NCI-H69 (cell line): Measurements from ENCODE around the gene ZMYND10.

ENCODE experiments used
- DNase-seq: peaks from one replicate; lab custom pipeline; 2025; lab: John Stamatoyannopoulos, UW

The ZMYND10 gene

DNA sequence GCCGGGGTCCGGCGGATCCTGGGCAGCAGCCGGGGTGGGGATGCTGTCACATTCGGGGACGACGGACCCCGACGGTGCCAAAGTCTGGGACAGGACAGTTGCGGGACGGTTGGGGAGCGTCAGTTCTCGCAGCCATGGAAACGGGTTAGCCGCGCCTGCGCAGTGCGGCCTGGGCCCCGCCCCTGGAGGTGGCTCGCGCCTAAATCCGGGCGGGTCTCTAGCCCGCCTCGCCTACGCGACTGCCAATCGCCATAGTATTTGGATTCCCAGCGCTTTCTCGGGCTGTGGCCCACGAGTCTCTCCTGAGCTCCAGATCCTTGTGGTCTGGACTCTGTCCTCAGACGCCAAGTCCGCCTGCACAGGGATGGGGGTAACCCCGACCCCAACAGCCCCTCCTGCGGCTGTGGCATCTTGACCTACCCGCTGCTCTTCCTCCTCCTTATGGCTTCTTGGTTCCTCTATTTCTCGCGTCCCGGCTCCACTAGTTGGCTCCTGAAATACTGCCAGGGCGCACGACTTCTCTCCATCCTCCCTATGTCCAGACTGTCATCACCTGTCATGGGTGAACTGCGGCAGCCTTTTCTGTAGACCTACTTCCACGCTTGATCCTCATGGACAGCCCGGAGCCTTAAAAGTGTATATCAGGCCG lies at the start of gene ZMYND10:
TSS of gene ZMYND10 (minus strand) at position 147 of the 649 bp plus-strand sequence. CDS start 153 bp downstream, outside the sequence.
- DNase-seq = peak; percentile 78

DNA sequence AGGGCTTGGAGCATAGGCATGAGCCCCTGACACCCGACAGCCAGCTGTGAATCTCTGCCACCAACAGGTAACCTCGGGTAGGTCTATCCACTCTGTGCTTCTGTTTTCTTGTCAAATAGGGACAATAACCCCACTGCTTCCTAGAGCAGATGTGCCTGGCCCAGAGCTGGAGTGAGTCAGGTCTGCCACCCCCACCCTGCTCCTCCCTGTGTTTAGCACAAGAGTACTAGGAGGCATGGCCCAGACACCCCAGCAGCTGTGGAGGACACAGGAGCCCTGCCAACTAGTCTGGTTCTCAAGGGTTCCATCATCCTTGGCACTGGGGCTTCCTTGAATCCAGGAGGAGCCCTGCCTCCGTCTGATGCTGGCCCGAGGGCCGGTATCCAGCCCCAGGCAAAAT lies 47.5 kb upstream of the ZMYND10 start:
- no peak for DNase-seq

DNA sequence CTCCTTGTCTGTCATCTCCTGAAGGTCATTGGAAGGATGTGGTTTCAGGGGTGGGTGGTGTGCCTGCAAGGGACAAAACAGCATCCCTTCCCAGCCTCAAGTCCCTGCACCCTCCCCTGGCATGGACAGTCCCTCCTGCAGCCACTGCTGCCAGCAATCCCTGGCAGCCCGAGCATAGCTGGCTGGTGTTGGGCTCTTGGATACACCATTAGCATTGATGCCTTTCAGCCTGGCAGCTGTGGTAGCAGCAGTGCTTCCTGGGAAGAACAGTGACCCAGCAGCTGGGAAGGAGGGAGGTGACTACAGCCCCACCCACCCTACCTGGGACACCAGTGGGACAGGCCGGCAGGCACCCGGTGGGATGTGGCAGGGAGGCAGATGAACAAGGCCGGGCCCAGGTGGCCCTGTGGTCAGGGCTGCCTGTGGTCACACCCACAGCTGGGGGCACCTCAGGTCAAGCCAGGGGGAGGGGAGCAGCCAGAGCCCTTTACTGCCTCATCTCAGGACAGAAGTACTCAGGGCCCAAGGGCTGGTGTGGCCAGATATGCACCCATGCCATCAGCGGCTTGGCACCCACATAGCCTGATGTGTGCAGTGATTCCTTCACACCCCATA lies 46.7 kb upstream of the ZMYND10 start:
- no peak for DNase-seq

DNA sequence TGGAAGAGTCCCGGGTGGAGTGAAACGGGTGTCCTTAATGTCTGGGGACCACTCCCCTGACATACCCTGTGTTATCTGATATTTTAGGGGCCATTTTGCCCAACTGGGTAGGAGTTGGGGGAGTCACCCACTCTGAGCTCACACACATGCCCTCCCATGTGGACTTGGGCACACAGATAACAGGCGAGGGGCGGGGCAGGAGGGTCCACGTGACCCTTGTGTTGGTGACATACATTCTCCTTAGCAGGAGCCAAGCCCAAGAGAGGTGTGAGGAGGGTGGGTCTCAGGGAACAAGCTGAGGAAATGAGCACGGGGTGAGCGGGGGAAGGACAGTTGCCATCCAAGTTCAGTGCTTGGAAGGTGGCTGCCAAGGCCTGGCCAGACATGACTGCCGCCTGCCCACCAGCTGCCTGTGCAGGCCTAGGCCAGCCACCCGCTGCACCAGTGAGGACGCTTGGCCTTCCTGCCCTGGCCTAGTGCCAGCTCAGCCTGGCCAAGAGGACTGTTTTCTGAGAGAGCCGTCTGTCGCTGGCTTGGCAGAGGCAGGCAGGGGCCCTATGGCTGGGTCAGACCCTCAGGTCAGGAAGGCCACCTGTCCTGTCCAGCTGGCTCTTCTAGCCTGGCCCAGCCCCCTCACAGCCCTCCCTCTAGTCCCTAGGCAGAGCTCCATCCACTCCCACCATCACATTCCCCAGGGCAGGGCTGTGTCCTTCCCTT lies 45.1 kb upstream of the ZMYND10 start:
- DNase-seq = peak; percentile 57

DNA sequence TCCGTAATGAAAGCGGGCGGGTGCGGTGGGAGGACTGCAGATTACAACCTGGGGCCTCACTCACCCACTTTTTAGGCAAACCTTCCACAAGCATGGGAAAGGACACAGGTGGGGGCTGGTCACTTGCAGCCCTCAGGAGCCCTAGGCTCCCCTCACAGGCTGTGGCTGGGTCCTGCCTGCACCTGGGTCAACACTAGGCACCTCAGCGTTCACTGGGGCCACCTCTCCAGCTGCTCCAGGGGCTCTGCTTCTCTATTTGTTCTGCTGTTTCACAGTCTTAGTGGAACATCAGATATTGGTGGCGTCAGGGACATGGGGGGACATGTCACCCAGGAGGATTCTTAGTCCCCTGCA lies 43.9 kb upstream of the ZMYND10 start:
- no peak for DNase-seq

DNA sequence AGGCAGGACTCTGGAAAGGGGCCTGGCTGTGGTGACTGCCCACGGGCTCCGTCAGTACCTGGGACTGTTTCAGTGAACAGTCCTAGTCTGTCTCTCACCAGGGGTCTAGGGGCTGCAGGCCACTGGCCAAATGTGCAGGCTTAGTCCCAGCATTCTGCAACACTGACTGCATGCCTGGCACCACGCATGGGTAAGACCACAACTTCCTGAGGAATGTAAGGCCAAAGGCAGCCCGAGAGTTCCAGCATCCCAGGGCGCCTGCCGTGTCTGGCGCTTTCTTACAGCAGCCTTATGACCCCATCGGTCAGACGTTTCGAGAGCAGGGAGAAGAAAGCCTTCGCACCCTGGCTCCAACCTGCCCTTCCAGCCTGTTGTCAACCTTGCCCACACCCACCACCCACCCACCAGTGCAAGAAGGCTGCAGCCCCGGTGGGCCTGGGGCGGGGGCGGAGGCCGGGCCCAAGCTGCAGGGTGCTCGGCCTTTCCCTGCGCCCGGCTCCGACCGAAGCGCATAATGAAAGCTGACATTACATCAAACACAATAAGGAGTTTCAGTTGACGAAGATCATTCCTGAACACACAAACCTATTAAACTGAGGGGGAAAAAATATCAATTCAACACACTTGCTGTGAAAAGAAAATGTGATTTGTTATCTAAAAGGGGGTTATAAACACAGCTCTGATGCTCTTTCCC lies 43.3 kb upstream of the ZMYND10 start:
- no peak for DNase-seq

DNA sequence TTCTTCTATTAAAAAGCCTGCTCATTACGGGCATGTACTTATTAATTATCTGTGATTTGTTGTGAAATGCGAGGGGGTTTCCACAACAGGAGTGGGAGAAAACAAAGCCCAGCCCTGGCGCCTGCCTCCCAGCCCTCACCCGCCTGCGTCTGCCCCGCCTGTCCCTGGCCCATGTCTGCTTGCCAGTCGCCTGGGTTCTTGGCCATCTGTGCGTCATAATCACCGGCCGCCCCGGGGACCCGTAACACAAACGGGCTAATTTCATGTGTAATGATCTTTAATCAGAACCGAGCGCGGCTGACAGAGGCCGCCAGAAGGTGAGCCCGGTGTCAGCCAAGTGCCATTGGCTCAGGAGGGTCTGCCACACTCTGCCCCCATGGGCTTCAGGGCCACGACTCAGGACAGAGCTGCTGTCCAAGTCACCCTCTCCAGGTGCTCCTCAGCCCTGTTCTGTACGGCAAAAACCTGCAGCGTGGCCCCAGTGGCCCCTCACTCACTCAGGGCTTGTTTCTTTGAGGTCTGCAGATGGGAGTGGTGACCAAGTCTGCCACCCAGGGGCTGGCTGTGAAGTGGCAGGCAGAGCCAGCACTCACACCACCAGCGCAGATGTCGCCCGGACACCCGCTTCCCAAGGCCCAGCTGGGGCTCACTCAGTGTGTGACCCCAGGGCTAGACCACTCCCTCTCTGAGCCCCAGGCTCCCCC lies 42.6 kb upstream of the ZMYND10 start:
- DNase-seq = peak; percentile 58

DNA sequence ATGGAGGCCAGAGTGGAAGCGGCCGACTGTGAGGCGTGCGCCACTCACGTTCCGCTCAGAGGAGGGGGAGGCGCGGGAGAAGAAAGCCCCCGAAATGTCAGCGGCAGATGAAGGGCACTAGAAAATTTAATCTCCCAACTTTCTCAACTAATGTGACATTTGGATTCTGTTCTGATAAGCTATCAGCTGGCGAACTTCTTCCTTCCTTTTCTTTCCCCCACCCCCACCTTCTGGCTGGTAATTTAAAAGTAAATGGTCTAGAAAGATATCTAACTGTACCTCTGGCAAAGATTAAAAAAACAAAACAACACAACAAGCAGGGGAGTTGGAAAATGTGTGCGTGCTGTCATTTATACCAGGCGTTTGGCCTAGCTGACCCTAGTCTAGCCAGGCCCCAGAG lies 40.2 kb upstream of the ZMYND10 start:
- no peak for DNase-seq

DNA sequence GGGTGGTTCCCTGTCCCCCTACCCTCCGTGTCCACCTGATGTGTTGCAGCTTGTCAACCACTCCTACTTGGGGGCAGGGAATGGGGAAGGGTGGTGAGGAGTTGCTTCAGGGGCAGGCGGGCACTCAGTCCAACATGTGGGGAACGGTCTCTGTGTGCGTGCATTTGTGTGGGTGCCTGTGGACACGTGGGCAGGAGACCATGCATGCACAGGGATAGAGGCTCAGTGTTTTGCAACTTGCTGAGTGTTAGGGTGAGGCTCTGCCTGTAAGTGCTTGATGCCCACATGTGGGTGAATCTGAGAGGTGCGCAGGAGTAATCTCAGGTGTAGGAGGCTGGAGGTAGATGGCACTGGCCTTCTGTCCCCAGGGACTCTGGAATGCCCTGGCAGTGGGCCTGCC lies 38.2 kb upstream of the ZMYND10 start:
- peak; percentile 12 for DNase-seq

DNA sequence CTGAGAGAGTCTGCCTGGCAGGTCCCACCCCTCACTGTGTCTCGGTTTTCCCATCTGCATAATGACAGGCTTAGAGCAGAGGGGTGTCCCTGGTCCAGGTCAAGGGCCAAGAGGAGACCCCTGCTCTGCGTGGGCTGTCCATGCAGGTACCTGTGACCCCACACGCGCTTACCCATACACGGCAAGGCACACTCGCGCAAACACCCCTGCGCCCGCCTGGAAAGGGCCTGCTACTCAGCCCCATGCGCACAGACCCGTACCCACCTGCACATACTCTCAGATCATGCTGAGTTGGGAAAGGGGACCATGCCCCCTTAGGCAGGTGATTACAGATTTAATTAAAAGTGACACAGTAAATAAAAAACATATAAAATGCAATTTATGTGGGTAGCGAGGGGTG lies 37.2 kb upstream of the ZMYND10 start:
- DNase-seq = no peak

DNA sequence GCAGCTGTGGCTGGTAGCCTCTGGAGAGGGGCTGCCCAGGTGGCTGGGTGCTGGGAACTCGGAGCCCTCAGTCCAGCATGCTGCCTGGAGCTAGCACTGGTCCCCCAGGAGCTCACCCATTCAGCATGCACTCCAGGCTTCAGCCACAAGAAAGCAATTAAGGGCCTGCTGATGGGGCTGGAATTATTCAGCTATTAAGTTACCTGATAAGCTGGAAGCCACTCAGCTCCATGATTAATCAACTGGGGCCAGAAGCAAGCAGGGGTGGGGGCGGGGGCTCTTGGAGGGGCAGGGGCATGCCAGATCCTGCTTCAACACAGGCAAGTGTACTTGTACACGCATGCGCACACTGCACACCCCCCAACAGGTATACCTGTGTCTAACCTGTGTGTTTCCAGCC lies 35.9 kb upstream of the ZMYND10 start:
- peak; percentile 76 for DNase-seq

DNA sequence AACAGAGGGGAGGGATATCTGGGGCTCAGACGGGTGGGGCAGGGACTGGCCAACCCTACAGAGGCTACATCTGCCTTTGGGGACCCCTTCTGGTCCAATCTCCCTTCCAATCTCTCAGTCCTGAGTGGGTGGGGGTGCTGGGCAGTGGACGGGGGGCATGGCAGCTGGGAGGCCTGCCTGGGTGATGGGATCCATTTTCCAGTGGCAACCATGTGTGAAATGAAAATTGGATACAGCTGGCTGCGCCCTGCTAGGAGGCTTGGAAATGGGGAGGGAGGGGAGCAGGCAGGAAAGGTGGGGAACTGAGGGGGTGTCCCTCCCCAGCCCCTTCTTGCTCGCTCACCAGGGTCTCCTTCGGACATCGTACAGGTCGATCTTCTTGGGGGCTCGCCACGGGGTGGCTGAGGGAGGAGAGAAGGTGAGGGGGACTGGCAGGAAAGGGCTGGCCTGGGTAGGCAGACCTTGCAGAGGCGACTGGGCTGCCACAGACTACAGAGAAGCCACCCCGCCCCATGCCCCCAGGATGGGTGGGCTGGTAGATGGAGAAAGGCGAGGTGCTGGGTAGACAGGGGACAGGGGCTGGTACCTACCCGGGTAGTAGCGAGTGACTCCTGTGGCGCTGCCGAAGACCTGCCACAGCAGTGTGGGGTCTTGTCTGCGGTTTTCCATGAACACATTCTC lies 35.0 kb upstream of the ZMYND10 start:
- peak; percentile 55 for DNase-seq

DNA sequence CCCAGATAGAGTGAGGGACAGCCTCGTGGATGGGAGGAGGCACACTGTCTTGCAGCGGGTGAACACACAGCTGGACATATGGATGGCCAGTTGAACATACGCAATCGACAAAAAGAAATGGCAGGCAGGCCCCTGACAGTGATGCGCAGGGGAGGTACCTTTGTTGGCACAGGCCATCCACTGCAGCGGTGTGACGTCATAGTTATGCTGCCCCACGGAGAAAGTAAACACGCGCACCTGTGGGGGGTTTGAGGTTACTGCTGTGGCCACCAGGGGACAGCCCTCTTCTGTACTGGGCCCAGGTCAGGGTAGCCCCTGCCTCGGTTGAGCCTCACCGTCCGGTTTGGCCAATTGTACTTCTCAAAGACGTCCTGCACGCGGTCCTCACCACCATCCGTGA lies 33.2 kb upstream of the ZMYND10 start:
- DNase-seq = peak; percentile 20

DNA sequence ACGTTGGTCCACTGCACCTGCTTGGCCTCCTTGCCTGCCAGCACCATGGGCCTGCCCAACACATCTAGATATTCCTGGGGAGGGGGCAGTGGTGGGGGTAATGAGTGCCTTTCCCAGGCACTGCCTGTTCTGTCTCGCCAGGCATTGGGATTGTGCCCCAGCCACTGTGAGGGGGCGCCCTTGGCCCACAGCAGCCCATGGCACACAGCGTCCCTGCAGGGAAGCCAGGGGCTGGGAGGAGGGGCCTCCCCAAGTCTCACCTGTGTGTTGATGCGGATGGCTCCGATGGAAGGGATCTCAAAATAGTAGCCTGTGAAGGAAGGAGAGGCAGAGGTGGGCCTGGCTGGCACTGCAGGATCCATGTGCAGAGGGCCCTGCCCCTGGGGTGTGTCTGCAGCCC lies 32.5 kb upstream of the ZMYND10 start:
- DNase-seq = no peak

DNA sequence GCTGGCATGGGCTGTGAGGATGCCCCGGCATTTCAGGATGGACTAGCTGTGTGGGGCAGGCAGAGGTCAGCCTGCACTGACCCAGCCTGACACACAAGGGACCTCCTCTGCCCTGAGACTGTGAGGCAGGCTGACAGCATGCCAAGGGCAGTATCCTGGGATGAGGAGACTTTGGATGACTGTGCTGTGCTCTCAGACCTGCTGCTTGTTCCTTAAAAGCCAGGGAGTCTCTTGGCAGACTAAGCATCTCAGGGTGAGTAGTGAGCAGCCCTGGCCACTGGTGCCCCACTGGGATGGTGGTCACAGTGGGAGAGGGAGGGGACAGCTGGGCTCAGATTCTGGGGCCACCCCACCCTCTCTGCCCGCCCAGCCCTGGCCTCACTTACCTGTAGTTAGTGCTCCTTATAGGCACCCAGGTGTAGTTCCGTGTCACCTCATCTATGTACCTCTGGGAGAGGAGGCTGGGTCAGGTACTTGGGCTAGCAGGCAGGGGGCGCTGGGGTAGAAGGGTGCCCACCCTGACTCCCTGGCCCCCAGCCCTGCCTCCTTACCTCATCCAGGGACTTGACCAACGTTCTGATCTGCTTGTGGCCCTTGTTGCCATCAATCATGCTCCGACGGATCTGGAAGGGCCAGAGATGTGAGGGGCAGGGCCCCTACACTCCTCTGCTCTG lies 29.9 kb upstream of the ZMYND10 start:
- no peak for DNase-seq

DNA sequence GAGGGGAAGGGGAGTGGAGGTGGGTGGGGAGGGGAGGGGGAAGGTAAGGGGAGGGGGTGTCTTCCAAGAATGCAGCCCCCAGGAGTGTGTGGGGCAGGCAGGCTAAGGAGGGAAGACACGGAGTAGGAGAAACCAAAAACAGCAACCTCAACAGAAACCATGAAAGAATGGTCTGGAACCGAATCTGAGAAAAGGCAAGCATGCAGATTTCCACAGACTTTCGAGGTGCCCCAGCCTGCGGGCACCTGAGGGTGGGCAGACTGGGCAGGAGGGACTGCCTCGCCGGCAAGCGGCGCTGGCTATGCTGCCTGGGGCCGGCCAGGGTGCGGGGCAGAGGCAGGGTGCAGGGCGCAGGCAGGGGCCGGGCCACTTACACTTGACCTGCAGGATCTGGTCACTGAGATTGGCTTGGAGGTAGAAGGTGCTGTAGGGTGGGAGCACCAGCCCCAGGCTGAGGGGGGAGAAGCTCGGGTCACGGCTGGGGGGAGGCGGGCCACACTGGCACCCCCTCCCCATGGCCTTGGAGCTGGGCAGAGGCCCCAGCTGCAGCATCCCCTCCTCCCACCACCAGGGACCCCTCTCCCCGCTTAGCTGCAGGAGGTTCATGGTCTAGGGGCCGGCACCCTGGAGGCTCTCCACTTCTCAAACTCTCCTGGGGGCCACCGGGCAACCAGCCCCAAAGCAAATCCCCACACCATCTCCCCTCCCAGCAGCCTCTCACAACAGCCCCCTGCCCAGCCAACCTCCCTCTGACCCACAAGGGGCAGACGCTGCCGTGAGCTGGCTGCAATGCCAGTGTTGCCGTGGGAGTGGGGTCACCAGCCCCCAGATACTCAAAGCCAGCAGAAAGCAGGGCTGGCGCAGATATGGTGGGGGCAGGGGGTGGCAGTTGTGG lies 29.1 kb upstream of the ZMYND10 start:
- no peak for DNase-seq

DNA sequence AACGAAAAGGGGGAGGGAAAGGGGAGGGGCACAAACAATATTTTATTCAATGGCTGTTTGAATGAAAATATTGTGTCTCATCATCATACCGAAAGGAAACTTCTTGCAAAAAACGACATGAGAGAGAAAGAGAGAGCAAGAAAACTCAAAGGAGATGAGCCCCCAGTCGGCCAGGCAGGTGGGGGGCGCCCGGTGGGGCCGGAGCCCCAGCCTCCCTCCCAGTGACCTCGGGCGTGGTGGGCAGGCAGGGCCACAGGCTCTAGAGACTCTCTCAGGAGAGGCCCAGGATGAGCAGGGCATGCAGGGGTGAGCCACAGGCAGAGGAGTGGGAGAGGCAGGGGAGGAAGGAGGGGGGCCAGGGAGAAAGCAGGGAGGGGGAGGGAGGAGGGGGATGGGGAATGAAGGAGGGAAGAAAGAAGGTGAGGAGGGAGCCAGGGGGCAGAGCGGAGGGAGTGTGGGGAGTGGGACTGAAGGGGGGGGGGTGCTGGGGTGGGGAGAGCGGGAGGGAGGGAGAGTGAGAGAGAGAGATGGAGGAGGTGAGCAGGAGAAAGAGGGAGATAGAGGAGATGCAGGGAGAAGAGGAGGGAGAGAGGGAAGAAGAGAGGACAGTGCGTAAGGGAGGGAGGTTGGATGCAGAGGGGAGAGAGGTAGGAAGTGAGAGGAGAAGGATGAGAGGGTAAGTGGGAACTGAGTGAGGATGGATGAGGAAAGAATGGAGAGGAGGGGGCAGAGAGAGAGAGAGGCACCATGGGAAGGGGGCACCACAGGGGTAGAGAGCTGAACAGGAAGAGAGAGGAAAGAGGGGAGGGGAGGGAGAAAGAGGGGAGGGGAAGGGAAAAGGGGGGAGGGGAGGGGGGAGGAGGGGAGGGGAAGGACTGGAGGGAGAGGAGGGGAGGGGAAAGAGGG lies 27.9 kb upstream of the ZMYND10 start:
- peak; percentile 77 for DNase-seq

DNA sequence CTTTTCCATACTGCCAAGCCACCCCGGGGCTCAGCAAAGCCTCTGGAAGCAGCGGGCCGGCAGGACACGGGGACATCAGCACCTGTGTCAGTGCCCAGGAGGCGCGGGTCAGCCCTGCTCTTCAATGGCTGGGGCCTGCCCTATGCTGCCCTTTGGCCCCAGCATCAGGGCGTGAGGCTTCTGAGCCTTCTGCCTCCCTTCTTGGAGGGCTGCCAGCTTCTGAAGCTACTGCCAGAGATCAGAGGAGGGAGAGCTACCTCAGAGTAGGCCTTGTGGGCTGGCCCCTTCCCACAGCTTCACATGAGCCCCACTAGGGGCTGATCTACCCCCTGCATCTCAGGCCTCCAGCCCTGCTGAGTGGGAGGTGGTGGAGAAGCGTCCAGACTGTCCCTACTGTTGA lies 26.8 kb upstream of the ZMYND10 start:
- DNase-seq = peak; percentile 68

DNA sequence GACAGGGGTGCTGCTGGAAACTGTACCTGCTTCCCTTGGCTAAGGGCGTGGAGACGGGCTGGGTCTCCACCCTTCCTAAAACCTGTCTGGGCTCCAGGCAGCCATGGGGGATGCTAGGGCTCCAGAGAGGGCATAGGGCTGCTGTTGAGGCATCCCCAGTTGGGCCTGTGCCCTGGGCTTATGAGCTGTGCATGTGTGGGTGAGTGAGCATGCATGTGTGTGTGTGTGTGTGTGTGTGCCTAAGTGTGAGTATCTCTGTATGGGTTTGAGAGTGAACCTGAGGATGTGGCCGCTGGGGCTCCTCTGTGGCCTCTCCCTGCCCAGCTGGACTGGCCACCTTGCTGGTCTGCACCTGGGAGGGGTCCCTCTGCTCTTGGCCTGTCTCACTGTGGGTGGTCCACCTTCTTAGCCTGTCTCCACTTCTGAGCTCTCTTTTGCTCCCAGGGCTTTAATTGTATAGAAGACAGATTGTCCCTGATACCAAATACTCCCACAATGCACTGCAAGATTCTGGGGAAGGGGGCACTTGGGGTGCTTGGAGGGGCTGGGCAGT lies 25.7 kb upstream of the ZMYND10 start:
- DNase-seq = no peak
